Bronchial epithelial cell (primary cell): ENCODE data around the gene RAD51D. TPM values are rescaled to one million over a fixed set of nuclear protein-coding genes. Genes with fewer than 3 reads are reported as not detected.

ENCODE experiments used
- DNase-seq: peaks from one replicate; pipeline ENCODE4 v3.0.0-alpha.2; 2010; ENCODE audit warnings: low read depth
- FAIRE-seq: peaks from 2 replicates; lab custom pipeline; 2011; peaks lifted over from hg19 to GRCh38; lab: Jason Lieb, UNC
- H3K27me3 ChIP-seq: 2 replicates; pipeline ENCODE4 v1.5.1; 2011; ENCODE audit warnings: low read length; ENCODE audit not compliant: control insufficient read depth, insufficient read depth
- H3K36me3 ChIP-seq: 2 replicates; pipeline ENCODE4 v1.5.1; 2011; ENCODE audit warnings: low read length; ENCODE audit not compliant: control insufficient read depth, insufficient read depth
- H3K4me3 ChIP-seq: 2 replicates; pipeline ENCODE4 v1.5.1; 2011; ENCODE audit warnings: mild to moderate bottlenecking, low read depth, low read length, control low read depth
- CTCF ChIP-seq: IDR thresholded peaks from 2 replicates; pipeline ENCODE4 v1.5.1; 2011; ENCODE audit warnings: mild to moderate bottlenecking, moderate library complexity, low read length, control low read depth, inconsistent platforms; ENCODE audit not compliant: insufficient read depth, severe bottlenecking
- total RNA-seq: library from RNA; depleted of rRNA; stranded (reverse); fragments of >200 nt; gene quantifications from 2 replicates; pipeline ENCODE4 v1.2.1, GENCODE V29; 2014

Gene RAD51D
- total RNA-seq, 1 donor from 2014 or later = 2.4 TPM

GRCh38 chr17:35104844-35105450 is 14.7 kb downstream of the RAD51D start:
- H3K27me3 ChIP-seq = no peaks in the 10 kb centered on the region
- no peaks in the 10 kb centered on the region for H3K36me3 ChIP-seq
- TF ChIP-seq CTCF = no peak
- DNase-seq (peak; percentile 67), FAIRE-seq (no peak)
- no peak overlapping the region for H3K4me3 ChIP-seq

- no peaks in the 10 kb centered on the region for H3K36me3 ChIP-seq
- DNase-seq (no peak), FAIRE-seq (no peak)
- TF ChIP-seq CTCF = no peak
- H3K4me3 ChIP-seq = no peak overlapping the region
- no peaks in the 10 kb centered on the region for H3K27me3 ChIP-seq
Observed at GRCh38 chr17:35103271-35103670, 16.4 kb downstream of the RAD51D start.

- H3K27me3 ChIP-seq = no peaks in the 10 kb centered on the region
- no peak for FAIRE-seq
- no peak for DNase-seq
- H3K4me3 ChIP-seq = no peak overlapping the region
- no peak for TF ChIP-seq CTCF
- no peaks in the 10 kb centered on the region for H3K36me3 ChIP-seq
Observed at GRCh38 chr17:35101725-35102124, 17.9 kb downstream of the RAD51D start.

DNA sequence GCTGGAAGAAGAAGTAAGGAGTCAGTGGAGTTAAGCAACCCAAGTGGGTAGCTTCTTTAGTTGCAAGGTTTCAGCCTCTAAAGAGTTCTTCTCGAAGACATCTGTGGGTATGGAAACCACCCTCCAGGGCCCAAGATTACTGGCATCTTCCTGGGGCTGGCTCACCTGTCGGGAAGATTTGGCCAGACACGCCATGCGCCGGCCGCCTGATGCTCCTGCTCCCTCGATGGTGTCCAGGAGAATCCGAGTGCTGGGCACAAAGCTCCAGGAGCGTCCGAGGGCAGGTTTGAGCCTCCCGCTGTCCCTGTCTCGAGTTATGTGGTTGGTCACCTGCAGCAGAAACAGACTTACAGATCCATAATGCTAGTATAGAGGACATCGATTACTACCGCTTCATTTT is 18.6 kb downstream of the RAD51D start:
- no peak overlapping the region for H3K4me3 ChIP-seq
- no peaks in the 10 kb centered on the region for H3K27me3 ChIP-seq
- no peak for TF ChIP-seq CTCF
- no peak for FAIRE-seq
- H3K36me3 ChIP-seq = no peaks in the 10 kb centered on the region
- no peak for DNase-seq

GRCh38 chr17:35099908-35100307 is 19.8 kb downstream of the RAD51D start:
- no peaks in the 10 kb centered on the region for H3K27me3 ChIP-seq
- no peak for TF ChIP-seq CTCF
- FAIRE-seq (no peak), DNase-seq (no peak)
- no peaks in the 10 kb centered on the region for H3K36me3 ChIP-seq
- no peak overlapping the region for H3K4me3 ChIP-seq

GRCh38 chr17:35097776-35098175 is 21.9 kb downstream of the RAD51D start:
- DNase-seq = no peak
- no peak overlapping the region for H3K4me3 ChIP-seq
- TF ChIP-seq CTCF = no peak
- no peak for FAIRE-seq
- no peaks in the 10 kb centered on the region for H3K27me3 ChIP-seq
- no peaks in the 10 kb centered on the region for H3K36me3 ChIP-seq
